Loucy (cell line): ENCODE results near the gene FAR2.

Experiments
- H2AFZ ChIP-seq: fragments of 200-600 bp; sonication (generic); 2 replicates; pipeline ENCODE4 v1.6.0; 2016; ENCODE audit warnings: antibody characterized with exemption, mild to moderate bottlenecking, low read length, moderate library complexity
- H3F3A ChIP-seq: fragments of 200-600 bp; 2 replicates; pipeline ENCODE4 v1.6.0; 2016; ENCODE audit warnings: antibody characterized with exemption, low read depth, mild to moderate bottlenecking
- H3K27me3 ChIP-seq: fragments of 200-600 bp; sonication (generic); 2 replicates; pipeline ENCODE4 v1.6.1; 2014; ENCODE audit warnings: low read length, mild to moderate bottlenecking; ENCODE audit not compliant: insufficient read depth, poor library complexity, severe bottlenecking
- H3K36me3 ChIP-seq: fragments of 200-600 bp; sonication (generic); 2 replicates; pipeline ENCODE4 v1.6.1; 2016; ENCODE audit warnings: low read length; ENCODE audit not compliant: insufficient read depth
- H3K4me1 ChIP-seq: fragments of 200-600 bp; sonication (generic); 2 replicates; pipeline ENCODE4 v1.5.1; 2014; ENCODE audit warnings: low read length, mild to moderate bottlenecking; ENCODE audit not compliant: insufficient read depth, poor library complexity, severe bottlenecking
- H3K4me2 ChIP-seq: fragments of 200-600 bp; sonication (generic); 2 replicates; pipeline ENCODE4 v1.6.0; 2014; ENCODE audit warnings: antibody characterized with exemption, low read length, low read depth, mild to moderate bottlenecking; ENCODE audit not compliant: poor library complexity, severe bottlenecking
- H3K4me3 ChIP-seq: fragments of 200-600 bp; sonication (generic); 2 replicates; pipeline ENCODE4 v1.5.1; 2014; ENCODE audit warnings: low read length, mild to moderate bottlenecking, mixed read lengths; ENCODE audit not compliant: poor library complexity, severe bottlenecking
- H3K79me2 ChIP-seq: fragments of 200-600 bp; sonication (generic); 2 replicates; pipeline ENCODE4 v1.6.1; 2014; ENCODE audit warnings: low read length; ENCODE audit not compliant: insufficient read depth
- H3K9ac ChIP-seq: fragments of 200-600 bp; sonication (generic); 2 replicates; pipeline ENCODE4 v1.6.0; 2014; ENCODE audit warnings: mild to moderate bottlenecking, low read depth, low read length, moderate library complexity; ENCODE audit not compliant: poor library complexity, severe bottlenecking
- H3K9me2 ChIP-seq: fragments of 200-600 bp; sonication (generic); replicated peaks from 2 replicates; pipeline ENCODE4 v1.6.1; 2016; ENCODE audit warnings: low read depth, low read length, mixed read lengths
- H3K9me3 ChIP-seq: fragments of 200-600 bp; sonication (generic); 2 replicates; pipeline ENCODE4 v1.6.1; 2014; ENCODE audit warnings: mild to moderate bottlenecking, antibody characterized with exemption, low read length, low read depth; ENCODE audit not compliant: insufficient read depth
- H4K20me1 ChIP-seq: fragments of 200-600 bp; sonication (generic); 2 replicates; pipeline ENCODE4 v1.6.0; 2014; ENCODE audit warnings: antibody characterized with exemption, low read length, mild to moderate bottlenecking; ENCODE audit not compliant: insufficient read depth, poor library complexity, severe bottlenecking
- CTCF ChIP-seq: fragments of 200-600 bp; sonication (generic); conservative IDR thresholded peaks from 2 replicates; pipeline ENCODE4 v1.5.1; 2014; ENCODE audit warnings: mild to moderate bottlenecking, antibody characterized with exemption, low read length
- EZH2phosphoT487 ChIP-seq: fragments of 200-600 bp; IDR thresholded peaks from 2 replicates; pipeline ENCODE4 v1.6.1; 2018; ENCODE audit warnings: antibody characterized with exemption, mild to moderate bottlenecking, moderate library complexity, borderline replicate concordance

The FAR2 gene

GRCh38 chr12:29201296-29201695 is 52.2 kb downstream of the FAR2 start:
- H3K9me2 ChIP-seq, result no peaks in the 10 kb centered on the region
- no peak overlapping the region for H3K4me3 ChIP-seq
- H4K20me1 ChIP-seq, result no peaks in the 10 kb centered on the region
- peaks cover 15% of the 10 kb centered on the region for H3K4me1 ChIP-seq
- no peak overlapping the region for H3K4me2 ChIP-seq
- TF ChIP-seq CTCF (no peak), EZH2phosphoT487 (no peak)
- H3K79me2 ChIP-seq, result 0 out of 2 replicates have a peak, but pooled peaks cover under 1% of the 10 kb centered on the region
- H3K27me3 ChIP-seq, result no peaks in the 10 kb centered on the region
- no peaks in the 10 kb centered on the region for H3F3A ChIP-seq
- no peak overlapping the region for H3K9ac ChIP-seq
- H2AFZ ChIP-seq, result no peak overlapping the region
- peaks cover 8% of the 10 kb centered on the region; the same call in 1 of the 2 replicates for H3K36me3 ChIP-seq
- 0 out of 2 replicates have a peak, but pooled peaks cover 4% of the 10 kb centered on the region for H3K9me3 ChIP-seq

- Histone ChIP-seq H2AFZ (no peak overlapping the region), H3K9ac (no peak overlapping the region), H3K9me3 (0 out of 2 replicates have a peak, but pooled peaks cover 4% of the 10 kb centered on the region), H3F3A (no peaks in the 10 kb centered on the region), H3K36me3 (peaks cover 8% of the 10 kb centered on the region; the same call in 1 of the 2 replicates), H3K27me3 (no peaks in the 10 kb centered on the region), H3K79me2 (no peaks in the 10 kb centered on the region), H3K9me2 (no peaks in the 10 kb centered on the region), H3K4me3 (no peak overlapping the region), H4K20me1 (no peaks in the 10 kb centered on the region), H3K4me2 (no peak overlapping the region), H3K4me1 (peaks cover 15% of the 10 kb centered on the region)
- TF ChIP-seq CTCF (no peak), EZH2phosphoT487 (no peak)
Observed at GRCh38 chr12:29201746-29202145, 52.7 kb downstream of the FAR2 start.

GRCh38 chr12:29204521-29204920 is 55.4 kb downstream of the FAR2 start:
- Histone ChIP-seq H3K4me3 (no peak overlapping the region), H3K4me1 (peaks cover 37% of the 10 kb centered on the region), H3K9ac (no peak overlapping the region), H3K36me3 (peaks cover 8% of the 10 kb centered on the region; the same call in 1 of the 2 replicates), H3K27me3 (no peaks in the 10 kb centered on the region), H4K20me1 (no peaks in the 10 kb centered on the region), H3K4me2 (no peak overlapping the region), H2AFZ (no peak overlapping the region), H3F3A (no peaks in the 10 kb centered on the region), H3K9me2 (no peaks in the 10 kb centered on the region), H3K9me3 (0 out of 2 replicates have a peak, but pooled peaks cover 4% of the 10 kb centered on the region), H3K79me2 (no peaks in the 10 kb centered on the region; the same call in 1 of the 2 replicates)
- TF ChIP-seq CTCF (no peak), EZH2phosphoT487 (no peak)
